Esophagus (tissue), 2 donors: Measurements from ENCODE around the gene PDLIM5. TPM values are rescaled to one million over a fixed set of nuclear protein-coding genes. Genes with fewer than 3 reads are reported as not detected.
"Not testable (repeated sequence)": the region's sequence is repeated elsewhere in the genome, so short reads cannot be mapped to it uniquely, and the experiment has no call there.

Experiments used
- H3K27ac ChIP-seq, 2 donors: one replicate each; pipeline ENCODE4 v1.5.1; 2013; ENCODE audit warnings: low read depth in 2 of 2, mild to moderate bottlenecking in 2 of 2, inconsistent platforms in 1 of 2, low read length in 1 of 2, moderate library complexity in 1 of 2
- H3K27me3 ChIP-seq, 2 donors: one replicate each; pipeline ENCODE4 v1.6.1; 2013; ENCODE audit warnings: low read length in 2 of 2, control low read depth in 1 of 2, mild to moderate bottlenecking in 1 of 2; ENCODE audit not compliant: insufficient read depth in 2 of 2, control insufficient read depth in 1 of 2
- H3K36me3 ChIP-seq, 2 donors: one replicate each; pipeline ENCODE4 v1.6.1; 2013; ENCODE audit warnings: low read length in 1 of 2; ENCODE audit not compliant: control insufficient read depth in 2 of 2, insufficient read depth in 2 of 2
- H3K4me1 ChIP-seq, 2 donors: one replicate each; pipeline ENCODE4 v1.6.1; 2013; ENCODE audit warnings: low read length in 1 of 2; ENCODE audit not compliant: control insufficient read depth in 2 of 2, insufficient read depth in 2 of 2
- H3K4me3 ChIP-seq, 2 donors: one replicate each; pipeline ENCODE4 v1.5.1; 2013; ENCODE audit warnings: low read length in 2 of 2, mild to moderate bottlenecking in 2 of 2, low read depth in 1 of 2, moderate library complexity in 1 of 2
- H3K9me3 ChIP-seq, 2 donors: one replicate each; pipeline ENCODE4 v1.6.1; 2013; ENCODE audit warnings: mild to moderate bottlenecking in 2 of 2, low read depth in 1 of 2, low read length in 1 of 2, moderate library complexity in 1 of 2; ENCODE audit not compliant: control insufficient read depth in 2 of 2, insufficient read depth in 1 of 2
- WGBS, 2 donors: extraction: QIAGEN DNeasy Blood & Tissue Kit; methylation state at CpG; one replicate each; pipeline ENCODE4 v1.1.7; 2013; 5-methylcytosine and 5-hydroxymethylcytosine counted together
- polyA plus RNA-seq, 2 donors: library from polyadenylated mRNA; stranded (reverse); fragments of 200-250 nt; gene quantifications; one replicate each; pipeline ENCODE4 v1.2.3, GENCODE V29; 2013
- donor health status: healthy with polysubstance abuse.
- donor health status: Bipolar disorder and iron deficiency.

PDLIM5 gene
- 10 to 100 TPM; 40.0 to 41.5 TPM for polyA plus RNA-seq

- Histone ChIP-seq H3K9me3 (no peaks in the 10 kb centered on the region), H3K27me3 (no peaks in the 10 kb centered on the region), H3K4me3 (peak within 1 kb of the TSS; percentile 86 to 89), H3K36me3 (no peaks in the 10 kb centered on the region), H3K4me1 (peaks cover 0 to 3% of the 10 kb centered on the region in 2 donors), H3K27ac (peak within 1 kb of the TSS; percentile 95 to 98)
- 0% methylated on average over 85 to 88 of the region's 88 CpGs for WGBS, 2 donors
Observed at GRCh38 chr4:94451695-94452475, at the start of gene PDLIM5. Gene PDLIM5 (plus strand): TSS chr4:94451942. CDS start chr4:94455289, 3,347 bp downstream.

- H3K27ac ChIP-seq, H3K4me1 ChIP-seq, H3K4me3 ChIP-seq, H3K36me3 ChIP-seq, H3K9me3 ChIP-seq, H3K27me3 ChIP-seq: not testable (repeated sequence)
- WGBS, 2 donors = 90 to 93% methylated on average over 4 of the region's 4 CpGs
Observed at GRCh38 chr4:94402439-94402838, 49.3 kb upstream of the PDLIM5 start.

- no peak overlapping the region for H3K4me3 ChIP-seq
- no peaks in the 10 kb centered on the region for H3K4me1 ChIP-seq
- H3K27ac ChIP-seq = no peak overlapping the region
Observed at GRCh38 chr4:94403751-94404150, 48.0 kb upstream of the PDLIM5 start.

GRCh38 chr4:94406668-94407437 is 44.9 kb upstream of the PDLIM5 start:
- Histone ChIP-seq H3K27me3 (no peaks in the 10 kb centered on the region), H3K4me1 (no peaks in the 10 kb centered on the region), H3K4me3 (no peak overlapping the region), H3K9me3 (no peaks in the 10 kb centered on the region), H3K36me3 (no peaks in the 10 kb centered on the region), H3K27ac (no peak overlapping the region)
- 25 to 28% methylated on average over 10 of the region's 10 CpGs for WGBS, 2 donors

More at GRCh38 chr4:94403751-94404150, 48.0 kb upstream of the PDLIM5 start:
- Histone ChIP-seq H3K27me3 (no peaks in the 10 kb centered on the region), H3K9me3 (no peaks in the 10 kb centered on the region), H3K36me3 (no peaks in the 10 kb centered on the region)

GRCh38 chr4:94407846-94408245 is 43.9 kb upstream of the PDLIM5 start:
- no peaks in the 10 kb centered on the region for H3K27me3 ChIP-seq
- no peaks in the 10 kb centered on the region for H3K36me3 ChIP-seq
- H3K9me3 ChIP-seq = no peaks in the 10 kb centered on the region
- H3K27ac ChIP-seq = no peak overlapping the region
- H3K4me1 ChIP-seq = no peaks in the 10 kb centered on the region
- WGBS, 2 donors = 79 to 83% methylated on average over 2 of the region's 2 CpGs
- H3K4me3 ChIP-seq = no peak overlapping the region

GRCh38 chr4:94408549-94409374 is 43.0 kb upstream of the PDLIM5 start:
- H3K27me3 ChIP-seq = no peaks in the 10 kb centered on the region
- no peaks in the 10 kb centered on the region for H3K36me3 ChIP-seq
- H3K4me1 ChIP-seq = no peaks in the 10 kb centered on the region
- no peaks in the 10 kb centered on the region for H3K9me3 ChIP-seq
- H3K27ac ChIP-seq = no peak overlapping the region
- H3K4me3 ChIP-seq = no peak overlapping the region
- 79 to 85% methylated on average over 5 of the region's 5 CpGs for WGBS, 2 donors

GRCh38 chr4:94409375-94409679 is 42.4 kb upstream of the PDLIM5 start:
- 96 to 100% methylated on average over 1 of the region's 1 CpG for WGBS, 2 donors
- Histone ChIP-seq H3K4me3 (no peak overlapping the region), H3K27ac (no peak overlapping the region), H3K4me1 (no peaks in the 10 kb centered on the region), H3K9me3 (no peaks in the 10 kb centered on the region), H3K36me3 (no peaks in the 10 kb centered on the region), H3K27me3 (no peaks in the 10 kb centered on the region)

- no peaks in the 10 kb centered on the region for H3K9me3 ChIP-seq
- H3K27ac ChIP-seq = no peak overlapping the region
- no peaks in the 10 kb centered on the region for H3K27me3 ChIP-seq
- H3K4me1 ChIP-seq = no peaks in the 10 kb centered on the region
- no peaks in the 10 kb centered on the region for H3K36me3 ChIP-seq
- no peak overlapping the region for H3K4me3 ChIP-seq
Observed at GRCh38 chr4:94409962-94410361, 41.8 kb upstream of the PDLIM5 start.

- H3K27ac ChIP-seq = peak overlapping the region in 1 of 2 donors; percentile 82
- no peak overlapping the region for H3K4me3 ChIP-seq
- no peaks in the 10 kb centered on the region for H3K4me1 ChIP-seq
- no peaks in the 10 kb centered on the region for H3K9me3 ChIP-seq
- H3K36me3 ChIP-seq = no peaks in the 10 kb centered on the region
- WGBS, 2 donors = 50 to 66% methylated on average over 10 of the region's 10 CpGs
- no peaks in the 10 kb centered on the region for H3K27me3 ChIP-seq
Observed at GRCh38 chr4:94410678-94411206, 41.0 kb upstream of the PDLIM5 start.
